ENCODE measurements around the gene SERPINB7.

- TF ChIP-seq CREB1 (CRISPR knock-in tag; IDR thresholded peaks at IDR 0.05; ENCODE audit: low read depth) (no peak), CTCF (conservative IDR thresholded peaks at IDR 0.05; ENCODE audit: low read depth in 2 of 2) (no peak), EZH2phosphoT487 (IDR thresholded peaks at IDR 0.05; ENCODE audit: unreplicated experiment) (no peak), EZH2 (IDR thresholded peaks at IDR 0.05; ENCODE audit: low read depth, unreplicated experiment) (no peak), JUNB (IDR thresholded peaks at IDR 0.05; ENCODE audit: unreplicated experiment) (no peak), POLR2AphosphoS5 (IDR thresholded peaks at IDR 0.05; ENCODE audit: low read depth) (no peak), ETS1 (IDR thresholded peaks at IDR 0.05) (no peak), REST (IDR thresholded peaks at IDR 0.05; ENCODE audit: unreplicated experiment) (no peak), ZNF114 (CRISPR knock-in tag; IDR thresholded peaks at IDR 0.05) (no peak), ZNF331 (CRISPR knock-in tag; IDR thresholded peaks at IDR 0.05; ENCODE audit: low read depth) (no peak), STAT1 (IDR thresholded peaks at IDR 0.05; ENCODE audit: unreplicated experiment) (no peak), ZNF462 (CRISPR knock-in tag; IDR thresholded peaks at IDR 0.05) (no peak), NANOG (IDR thresholded peaks at IDR 0.05; ENCODE audit: borderline replicate concordance) (no peak)
These were observed 44.6 kb downstream of the SERPINB7 start for GRCh38 chr18:63819786-63820185.
